HG02938 (cell line): Measurements from ENCODE around the gene SLC17A2.
"Not testable (repeated sequence)": the region's sequence is repeated elsewhere in the genome, so short reads cannot be mapped to it uniquely, and the experiment has no call there.

Experiments
- ATAC-seq: cut with Tn5 transposase; IDR thresholded peaks from one replicate; pipeline ENCODE4 v1.9.1; 2021; ENCODE audit warnings: mild to moderate bottlenecking, moderate library complexity; ENCODE audit not compliant: unreplicated experiment

SLC17A2 gene

GRCh38 chr6:25952535-25952934 is 22.0 kb upstream of the SLC17A2 start:
- ATAC-seq = no peak

- no peak for ATAC-seq
Observed at GRCh38 chr6:25951296-25952032, 21.0 kb upstream of the SLC17A2 start.

- no peak for ATAC-seq
Observed at GRCh38 chr6:25950297-25950696, 19.8 kb upstream of the SLC17A2 start.

- no peak for ATAC-seq
Observed at GRCh38 chr6:25949695-25950094, 19.2 kb upstream of the SLC17A2 start.

- ATAC-seq = not testable (repeated sequence)
Observed at GRCh38 chr6:25947492-25947891, 17.0 kb upstream of the SLC17A2 start.

- no peak for ATAC-seq
Observed at GRCh38 chr6:25946631-25947030, 16.1 kb upstream of the SLC17A2 start.

- not testable (repeated sequence) for ATAC-seq
Observed at GRCh38 chr6:25945738-25946137, 15.2 kb upstream of the SLC17A2 start.

- ATAC-seq = peak; percentile 85
Observed at GRCh38 chr6:25944688-25945574, 14.4 kb upstream of the SLC17A2 start.

- no peak for ATAC-seq
Observed at GRCh38 chr6:25943887-25944286, 13.4 kb upstream of the SLC17A2 start.

- no peak for ATAC-seq
Observed at GRCh38 chr6:25942561-25943147, 12.2 kb upstream of the SLC17A2 start.

GRCh38 chr6:25939593-25939992 is 9.1 kb upstream of the SLC17A2 start:
- ATAC-seq = no peak

GRCh38 chr6:25935953-25936352 is 5.5 kb upstream of the SLC17A2 start:
- no peak for ATAC-seq

GRCh38 chr6:25934735-25935313 is 4.3 kb upstream of the SLC17A2 start:
- ATAC-seq = no peak

- no peak for ATAC-seq
Observed at GRCh38 chr6:25934156-25934555, 3.7 kb upstream of the SLC17A2 start.

- no peak for ATAC-seq
Observed at GRCh38 chr6:25931411-25931709, 869 bp upstream of the SLC17A2 start.

GRCh38 chr6:25929785-25930184 is 706 bp downstream of the SLC17A2 start:
- not testable (repeated sequence) for ATAC-seq

GRCh38 chr6:25928562-25929324 is 1.7 kb downstream of the SLC17A2 start:
- no peak for ATAC-seq

GRCh38 chr6:25927756-25928216 is 2.7 kb downstream of the SLC17A2 start:
- ATAC-seq = no peak

GRCh38 chr6:25927178-25927577 is 3.3 kb downstream of the SLC17A2 start:
- no peak for ATAC-seq

GRCh38 chr6:25925876-25926275 is 4.6 kb downstream of the SLC17A2 start:
- no peak for ATAC-seq

- ATAC-seq = no peak
Observed at GRCh38 chr6:25922301-25922700, 8.2 kb downstream of the SLC17A2 start.
